Neural progenitor cell (in vitro differentiated cells): ENCODE results near the gene OAS2. TPM values are rescaled to one million over a fixed set of nuclear protein-coding genes. Genes with fewer than 3 reads are reported as not detected.

Source experiments
- DNase-seq: peaks from one replicate; pipeline ENCODE4 v3.0.0-alpha.2; 2016; ENCODE audit warnings: low spot score
- H2AFZ ChIP-seq: fragments of 200-600 bp; sonication (generic); replicated peaks from 2 replicates; pipeline ENCODE4 v1.6.1; 2016; ENCODE audit warnings: antibody characterized with exemption
- H3F3A ChIP-seq: fragments of 200-600 bp; sonication (generic); 2 replicates; pipeline ENCODE4 v1.6.1; 2016; ENCODE audit warnings: antibody characterized with exemption, low read depth
- H3K27ac ChIP-seq: fragments of 200-600 bp; sonication (generic); 2 replicates; pipeline ENCODE4 v1.5.1; 2016; ENCODE audit warnings: mild to moderate bottlenecking
- H3K27me3 ChIP-seq: fragments of 200-600 bp; sonication (generic); 2 replicates; pipeline ENCODE4 v1.6.1; 2016; ENCODE audit warnings: mild to moderate bottlenecking, moderate library complexity
- H3K36me3 ChIP-seq: fragments of 200-600 bp; sonication (generic); 2 replicates; pipeline ENCODE4 v1.5.1; 2016
- H3K4me1 ChIP-seq: fragments of 200-600 bp; sonication (generic); 2 replicates; pipeline ENCODE4 v1.6.1; 2016; ENCODE audit warnings: mixed run types
- H3K4me2 ChIP-seq: fragments of 200-600 bp; sonication (generic); 2 replicates; pipeline ENCODE4 v1.6.1; 2016
- H3K4me3 ChIP-seq: fragments of 200-600 bp; sonication (generic); 2 replicates; pipeline ENCODE4 v1.5.1; 2016
- H3K79me2 ChIP-seq: fragments of 200-600 bp; sonication (generic); 2 replicates; pipeline ENCODE4 v1.6.1; 2016; ENCODE audit warnings: low read depth
- H3K9ac ChIP-seq: fragments of 200-600 bp; sonication (generic); 2 replicates; pipeline ENCODE4 v1.6.1; 2016
- H3K9me3 ChIP-seq: fragments of 200-600 bp; sonication (generic); 2 replicates; pipeline ENCODE4 v1.5.1; 2016; ENCODE audit warnings: low read depth
- H4K20me1 ChIP-seq: fragments of 200-600 bp; sonication (generic); 2 replicates; pipeline ENCODE4 v1.6.1; 2016; ENCODE audit warnings: low read depth
- H3K27ac Mint-ChIP-seq: 3 replicates; pipeline ENCODE4 v1.8.0; 2021; ENCODE audit warnings: mixed read lengths
- H3K27me3 Mint-ChIP-seq: 2 replicates; pipeline ENCODE4 v1.8.0; 2022; ENCODE audit warnings: low read depth, mild to moderate bottlenecking, inconsistent platforms, moderate library complexity, mixed read lengths; ENCODE audit not compliant: insufficient read depth
- H3K36me3 Mint-ChIP-seq: 3 replicates; pipeline ENCODE4 v1.8.0; 2021; ENCODE audit warnings: mixed read lengths
- H3K4me1 Mint-ChIP-seq: 3 replicates; pipeline ENCODE4 v1.8.0; 2021; ENCODE audit warnings: mixed read lengths
- H3K4me3 Mint-ChIP-seq: 3 replicates; pipeline ENCODE4 v1.8.0; 2021; ENCODE audit warnings: mild to moderate bottlenecking, moderate library complexity, mixed read lengths
- H3K9me3 Mint-ChIP-seq: 3 replicates; pipeline ENCODE4 v1.8.0; 2020; ENCODE audit warnings: mixed read lengths
- CTCF ChIP-seq: fragments of 200-600 bp; sonication (generic); IDR thresholded peaks from 2 replicates; pipeline ENCODE4 v1.5.1; 2017; ENCODE audit warnings: antibody characterized with exemption, mild to moderate bottlenecking
- EZH2 ChIP-seq: fragments of 200-600 bp; sonication (generic); IDR thresholded peaks from 2 replicates; pipeline ENCODE4 v1.6.1; 2017; ENCODE audit warnings: antibody characterized with exemption, mild to moderate bottlenecking, moderate library complexity
- EZH2phosphoT487 ChIP-seq: fragments of 200-600 bp; sonication (generic); IDR thresholded peaks from 2 replicates; pipeline ENCODE4 v1.6.1; 2017; ENCODE audit warnings: antibody characterized with exemption
- total RNA-seq: library from RNA; depleted of rRNA; stranded (reverse); fragments of >200 nt; gene quantifications from 2 replicates; pipeline ENCODE4 v1.2.3, GENCODE V29; 2015; ENCODE audit warnings: low replicate concordance

OAS2 gene
- total RNA-seq, 1 donor from 2014 or later: not detected

- TF ChIP-seq CTCF: peak; percentile 98
- TF ChIP-seq EZH2: no peak
- H3K9me3 Mint-ChIP-seq: peaks cover 5% of the 10 kb centered on the region
- H3K4me1 Mint-ChIP-seq: no peaks in the 10 kb centered on the region
- DNase-seq: peak; percentile 74
- peaks cover under 1% of the 10 kb centered on the region for H3K27me3 Mint-ChIP-seq
- no peak overlapping the region for H3K4me3 ChIP-seq
- H4K20me1 ChIP-seq: no peaks in the 10 kb centered on the region
- H3K36me3 ChIP-seq: no peaks in the 10 kb centered on the region
- no peaks in the 10 kb centered on the region for H3K9me3 ChIP-seq
- peak overlapping the region; percentile 37 for H3K4me3 Mint-ChIP-seq
- no peaks in the 10 kb centered on the region for H3F3A ChIP-seq
- H3K79me2 ChIP-seq: no peaks in the 10 kb centered on the region
- H3K4me2 ChIP-seq: no peak overlapping the region
- H3K27me3 ChIP-seq: no peaks in the 10 kb centered on the region
- no peaks in the 10 kb centered on the region for H3K36me3 Mint-ChIP-seq
- no peak overlapping the region for H3K27ac ChIP-seq
- no peak overlapping the region for H2AFZ ChIP-seq
- H3K9ac ChIP-seq: no peak overlapping the region
- no peak overlapping the region for H3K27ac Mint-ChIP-seq
- no peaks in the 10 kb centered on the region for H3K4me1 ChIP-seq
Observed at GRCh38 chr12:112992541-112993398, 14.5 kb downstream of the OAS2 start.

GRCh38 chr12:112995008-112995407, 16.7 kb downstream of the OAS2 start:
- H3K4me3 ChIP-seq: no peak overlapping the region
- no peaks in the 10 kb centered on the region for H4K20me1 ChIP-seq
- no peaks in the 10 kb centered on the region for H3K9me3 ChIP-seq
- no peaks in the 10 kb centered on the region for H3K36me3 ChIP-seq
- H3F3A ChIP-seq: no peaks in the 10 kb centered on the region
- Mint-ChIP-seq H3K36me3 (no peaks in the 10 kb centered on the region), H3K9me3 (peaks cover 5% of the 10 kb centered on the region), H3K4me3 (no peak overlapping the region), H3K27ac (no peak overlapping the region), H3K4me1 (no peaks in the 10 kb centered on the region), H3K27me3 (peaks cover 3% of the 10 kb centered on the region)
- no peaks in the 10 kb centered on the region for H3K79me2 ChIP-seq
- no peak overlapping the region for H3K27ac ChIP-seq
- H3K27me3 ChIP-seq: no peaks in the 10 kb centered on the region
- DNase-seq: no peak
- no peak overlapping the region for H2AFZ ChIP-seq
- no peak overlapping the region for H3K9ac ChIP-seq
- H3K4me1 ChIP-seq: no peaks in the 10 kb centered on the region
- no peak overlapping the region for H3K4me2 ChIP-seq
- TF ChIP-seq EZH2 (no peak), EZH2phosphoT487 (no peak), CTCF (no peak)

GRCh38 chr12:112996501-112996900, 18.2 kb downstream of the OAS2 start:
- H3F3A ChIP-seq: no peaks in the 10 kb centered on the region
- peak overlapping the region; percentile 68 for H3K27ac Mint-ChIP-seq
- no peak for DNase-seq

More at GRCh38 chr12:112996501-112996900, 18.2 kb downstream of the OAS2 start:
- H4K20me1 ChIP-seq: no peaks in the 10 kb centered on the region
- Mint-ChIP-seq H3K36me3 (no peaks in the 10 kb centered on the region), H3K9me3 (peaks cover 5% of the 10 kb centered on the region), H3K4me3 (no peak overlapping the region), H3K4me1 (no peaks in the 10 kb centered on the region), H3K27me3 (peaks cover 3% of the 10 kb centered on the region)
- no peak overlapping the region for H2AFZ ChIP-seq
- no peaks in the 10 kb centered on the region for H3K27me3 ChIP-seq
- no peaks in the 10 kb centered on the region for H3K9me3 ChIP-seq
- no peaks in the 10 kb centered on the region for H3K79me2 ChIP-seq
- no peak overlapping the region for H3K27ac ChIP-seq
- no peak overlapping the region for H3K4me3 ChIP-seq
- no peaks in the 10 kb centered on the region for H3K36me3 ChIP-seq
- TF ChIP-seq CTCF: no peak
- no peak for TF ChIP-seq EZH2
- TF ChIP-seq EZH2phosphoT487: no peak
- no peak overlapping the region for H3K4me2 ChIP-seq
- no peaks in the 10 kb centered on the region for H3K4me1 ChIP-seq
- H3K9ac ChIP-seq: no peak overlapping the region
